Stimulated activated CD4-positive, alpha-beta T cell treated with anti-CD3 and anti-CD28 coated beads, Interleukin-2, amount 100 ng/mL, for 48 hours (primary cell): Measurements from ENCODE around the gene SAMD11.
"Not testable (repeated sequence)": the region's sequence is repeated elsewhere in the genome, so short reads cannot be mapped to it uniquely, and the experiment has no call there.

Source experiments
- DNase-seq, 2 donors: peaks; one replicate each; pipeline ENCODE4 v3.0.0-alpha.2; 2020

Gene SAMD11

GRCh38 chr1:946811-947210 is 23.1 kb downstream of the SAMD11 start:
- not testable (repeated sequence) for DNase-seq

DNA sequence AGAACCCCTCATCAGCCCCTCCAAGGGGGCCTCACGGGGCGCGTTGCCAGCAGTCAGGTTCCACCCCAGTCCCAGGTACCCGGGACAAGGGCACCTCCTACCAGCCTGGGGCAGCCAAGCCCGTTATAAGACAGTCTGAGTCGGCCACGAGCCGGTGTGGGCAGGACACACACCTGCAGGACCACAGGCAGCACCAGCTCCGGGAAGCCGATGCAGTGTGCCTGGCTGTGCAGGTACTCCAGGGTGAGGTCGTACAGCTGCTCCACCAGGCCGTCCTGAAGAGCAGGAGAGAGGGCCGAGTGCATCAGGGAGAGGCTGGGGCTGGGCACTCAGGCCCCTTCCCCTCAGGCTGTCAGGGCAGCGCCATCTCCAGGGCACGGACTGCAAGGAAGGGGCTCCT is 24.2 kb downstream of the SAMD11 start:
- no peak for DNase-seq

DNA sequence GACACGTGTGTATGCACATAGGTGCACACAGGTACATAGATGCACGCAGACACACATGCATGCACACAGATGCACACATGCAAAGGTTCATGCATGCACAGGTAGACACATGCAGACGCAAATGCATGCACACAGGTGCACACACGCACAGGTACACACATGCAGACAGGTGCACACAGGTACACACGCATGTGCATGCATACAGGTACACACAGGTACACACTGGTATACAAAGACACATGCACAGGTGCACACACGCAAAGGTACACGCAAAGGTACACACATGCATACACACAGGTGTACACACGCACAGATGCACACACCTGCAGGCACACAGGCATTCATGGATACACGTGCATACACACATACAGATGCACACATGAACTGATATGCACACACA is 26.5 kb downstream of the SAMD11 start:
- no peak for DNase-seq

DNA sequence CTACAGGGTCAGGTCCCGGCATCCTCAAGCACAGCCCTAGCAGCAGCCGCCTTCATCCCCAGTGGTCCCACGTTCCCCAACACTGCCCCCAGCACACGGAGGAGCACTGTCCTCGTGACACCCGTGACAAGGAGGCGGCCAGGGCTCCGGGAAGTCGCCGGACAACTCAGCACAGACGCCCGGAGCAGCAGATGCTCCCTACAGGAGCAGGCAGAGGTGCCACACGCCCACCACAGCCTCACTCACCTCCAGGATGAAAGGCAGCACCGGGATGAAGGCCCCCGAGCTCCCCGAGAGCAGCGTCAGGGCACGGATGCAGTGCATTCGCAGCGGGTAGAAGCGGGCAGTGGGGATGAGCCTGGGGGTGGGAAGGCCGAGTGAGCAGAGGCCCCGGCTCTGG is 27.2 kb downstream of the SAMD11 start:
- no peak for DNase-seq

DNA sequence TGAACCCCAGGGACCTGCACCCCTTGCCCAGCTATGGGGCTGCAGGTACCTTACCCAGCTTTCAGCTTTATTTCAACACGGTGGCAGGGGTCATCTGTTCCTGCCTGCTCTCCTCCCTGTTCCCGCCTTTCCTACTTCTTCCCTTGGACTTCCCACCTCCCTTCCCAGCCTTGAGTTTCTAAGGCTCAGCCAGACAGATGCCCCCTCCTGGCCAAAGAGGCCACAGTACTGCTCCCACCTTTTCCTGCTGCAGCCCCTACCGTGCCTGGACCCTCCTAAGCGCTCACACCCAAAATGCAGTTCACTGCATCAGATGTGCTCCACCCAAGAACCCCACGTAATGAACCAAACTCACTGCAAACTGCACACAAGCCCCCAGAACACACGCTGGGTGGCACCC is 27.6 kb downstream of the SAMD11 start:
- no peak for DNase-seq

DNA sequence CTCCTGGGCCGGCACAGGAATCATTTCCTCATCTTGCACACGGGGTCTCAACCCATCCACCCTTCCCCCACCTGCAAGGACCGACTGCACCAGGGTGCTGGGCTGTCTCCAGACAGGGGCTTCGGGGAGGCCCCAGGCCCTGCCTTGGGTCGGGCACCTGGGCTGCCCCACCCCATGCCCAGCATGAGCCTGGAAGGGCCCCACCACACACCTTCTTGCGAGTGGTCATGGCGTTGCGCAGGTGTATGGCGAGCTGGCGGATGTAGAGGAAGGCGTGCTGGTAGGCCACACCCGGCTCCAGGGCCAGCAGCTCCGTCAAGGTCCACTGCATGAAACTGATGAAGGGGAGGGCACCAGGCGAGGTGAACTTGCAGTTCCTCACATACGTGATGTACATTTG is 28.5 kb downstream of the SAMD11 start:
- DNase-seq: no peak

- no peak for DNase-seq
Measured at GRCh38 chr1:952603-953002, 28.9 kb downstream of the SAMD11 start.

DNA sequence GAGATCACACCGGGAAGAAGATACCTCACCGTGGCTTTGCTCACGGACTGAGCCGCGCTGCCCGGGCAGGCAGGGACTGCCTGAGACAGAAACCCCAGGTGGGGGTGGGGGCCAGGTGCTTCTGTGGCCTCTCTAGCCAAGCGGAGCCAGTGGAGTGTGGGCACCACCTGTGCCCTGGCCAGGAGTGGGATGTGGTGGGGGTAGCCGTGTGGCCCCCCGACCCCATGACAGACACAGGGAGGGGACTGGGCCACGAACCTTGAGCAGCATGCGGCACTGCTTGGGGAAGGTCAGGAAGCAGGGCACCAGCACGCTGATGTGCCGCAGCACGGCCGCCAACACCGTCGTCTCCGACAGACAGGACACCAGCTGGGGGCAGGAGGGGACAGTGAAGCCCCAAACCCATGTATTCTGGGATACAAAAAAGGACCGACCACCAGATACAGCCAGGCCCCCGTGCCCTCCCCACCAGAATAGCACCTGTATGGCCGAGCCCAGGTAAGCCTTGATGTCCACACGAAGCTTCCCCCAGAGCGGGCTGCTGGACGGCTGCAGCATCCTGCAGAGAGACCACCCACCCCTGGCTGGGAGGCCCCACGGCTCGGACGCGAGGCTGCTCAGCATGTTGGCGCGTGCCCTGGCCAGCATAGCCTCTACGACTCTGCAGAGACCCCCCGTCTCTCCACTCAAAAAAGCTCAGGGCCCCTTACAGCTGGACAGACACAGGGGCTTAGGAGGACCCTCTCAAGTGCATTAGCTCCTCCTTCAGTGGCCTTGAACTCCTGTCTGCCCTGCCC is 30.0 kb downstream of the SAMD11 start:
- DNase-seq: no peak

GRCh38 chr1:954927-955326 is 31.2 kb downstream of the SAMD11 start:
- DNase-seq: no peak

GRCh38 chr1:955474-955873 is 31.8 kb downstream of the SAMD11 start:
- DNase-seq: no peak

DNA sequence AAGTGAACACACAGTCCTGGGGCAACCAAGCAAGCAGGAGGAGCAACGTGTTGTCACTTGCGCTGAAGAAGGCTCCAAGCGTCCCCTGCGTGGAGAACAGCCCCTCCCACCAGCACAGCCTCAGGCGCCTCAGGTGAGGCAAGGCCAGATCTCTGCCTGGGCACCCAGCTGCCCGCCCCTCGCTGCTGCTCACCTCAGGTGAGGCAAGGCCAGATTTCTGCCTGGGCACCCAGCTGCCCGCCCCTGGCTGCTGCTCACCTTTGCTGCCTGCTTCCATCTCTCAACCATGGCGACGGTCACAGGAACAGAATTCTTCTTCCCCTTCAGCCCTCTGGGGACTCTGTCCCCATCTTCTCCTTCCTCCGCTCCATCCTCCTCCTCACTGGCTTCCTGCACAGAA is 32.9 kb downstream of the SAMD11 start:
- no peak for DNase-seq

GRCh38 chr1:958823-959730 is 35.4 kb downstream of the SAMD11 start, which contains the start of gene NOC2L:
NOC2L (minus strand) TSS chr1:959256; CDS start chr1:959240, 16 bp downstream.
- peak; percentile 99 to 100 for DNase-seq

DNA sequence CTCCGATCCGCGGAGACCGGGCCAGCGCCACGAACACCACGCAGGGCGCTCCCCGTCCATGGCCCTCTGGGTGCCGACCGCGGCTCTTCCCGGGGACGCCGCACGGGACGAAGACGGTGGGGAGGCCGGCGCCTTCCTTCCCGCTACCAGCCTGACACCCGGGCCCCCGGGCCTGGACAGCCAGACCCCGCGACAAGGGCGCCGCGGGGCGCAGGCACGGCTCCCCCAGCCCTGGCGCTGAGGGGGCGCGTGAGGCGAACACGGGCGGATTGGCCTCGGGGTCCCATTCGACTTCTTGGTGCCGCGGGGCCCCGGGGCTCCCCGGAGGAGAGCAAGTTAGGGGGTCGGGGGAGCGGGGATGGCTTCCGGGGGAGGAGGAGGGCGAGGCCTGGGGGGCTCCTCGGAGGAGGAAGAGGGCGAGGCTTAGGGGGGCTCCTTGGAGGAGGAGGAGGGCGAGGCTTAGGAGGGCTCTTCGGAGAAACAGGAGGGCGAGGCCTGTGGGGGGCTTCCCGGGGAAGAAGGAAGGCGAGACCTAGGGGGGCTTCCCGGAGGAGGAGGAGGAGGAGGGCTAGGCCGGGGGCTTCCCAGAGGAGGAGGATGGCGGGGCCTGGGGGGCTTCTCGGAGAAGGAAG is 36.1 kb downstream of the SAMD11 start:
- no peak for DNase-seq

DNA sequence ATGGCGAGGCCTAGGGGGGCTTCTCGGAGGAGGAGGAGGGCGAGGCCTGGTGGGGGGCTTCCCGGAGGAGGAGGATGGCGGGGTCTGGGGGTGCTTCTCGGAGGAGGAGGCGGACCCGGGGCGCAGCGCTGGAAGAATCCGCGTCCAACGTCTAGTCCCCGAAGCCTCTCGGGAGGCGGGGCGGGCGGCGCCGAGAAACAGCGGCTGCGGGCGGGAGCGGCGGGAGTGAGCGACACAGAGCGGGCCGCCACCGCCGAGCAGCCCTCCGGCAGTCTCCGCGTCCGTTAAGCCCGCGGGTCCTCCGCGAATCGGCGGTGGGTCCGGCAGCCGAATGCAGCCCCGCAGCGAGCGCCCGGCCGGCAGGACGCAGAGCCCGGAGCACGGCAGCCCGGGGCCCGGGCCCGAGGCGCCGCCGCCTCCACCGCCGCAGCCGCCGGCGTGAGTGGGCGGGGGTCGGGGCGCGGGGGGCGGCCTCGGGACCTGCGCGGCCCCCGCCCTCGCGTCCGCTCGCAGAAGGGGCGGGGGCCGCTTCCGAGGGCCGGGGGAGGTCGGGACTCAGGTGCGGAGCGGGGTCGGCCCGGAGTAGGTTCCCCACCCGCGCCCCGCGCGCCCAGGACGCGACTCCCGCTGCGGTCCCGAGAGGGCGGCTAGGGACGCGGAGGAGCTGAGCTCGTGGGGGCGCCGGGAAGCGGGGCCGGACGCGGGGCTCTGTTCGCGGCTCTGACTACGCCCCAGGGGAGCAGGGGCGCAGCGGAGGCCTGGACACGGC is 36.8 kb downstream of the SAMD11 start, which contains the start of gene KLHL17:
Gene KLHL17, plus strand, starts transcription at position 222 of the 769 bp plus-strand sequence. Its CDS starts 110 bp downstream, at position 332.
- peak; percentile 79 to 85 for DNase-seq

GRCh38 chr1:961132-961669 is 37.5 kb downstream of the SAMD11 start:
- no peak for DNase-seq

- no peak for DNase-seq
Measured at GRCh38 chr1:962381-963300, 38.9 kb downstream of the SAMD11 start.

DNA sequence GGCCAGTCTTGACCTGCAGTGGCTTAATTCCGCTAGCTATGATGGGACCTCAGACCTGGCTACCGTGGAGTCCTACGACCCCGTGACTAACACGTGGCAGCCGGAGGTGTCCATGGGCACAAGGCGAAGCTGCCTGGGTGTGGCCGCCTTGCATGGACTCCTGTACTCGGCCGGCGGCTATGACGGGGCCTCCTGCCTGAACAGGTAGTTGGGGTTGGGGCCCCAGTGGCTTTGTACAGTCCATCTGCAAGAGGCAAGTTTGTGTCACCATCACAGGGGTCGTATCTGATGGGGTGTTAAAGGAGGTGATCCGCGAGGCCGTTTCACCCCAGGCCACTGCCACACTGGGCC is 39.6 kb downstream of the SAMD11 start:
- no peak for DNase-seq

DNA sequence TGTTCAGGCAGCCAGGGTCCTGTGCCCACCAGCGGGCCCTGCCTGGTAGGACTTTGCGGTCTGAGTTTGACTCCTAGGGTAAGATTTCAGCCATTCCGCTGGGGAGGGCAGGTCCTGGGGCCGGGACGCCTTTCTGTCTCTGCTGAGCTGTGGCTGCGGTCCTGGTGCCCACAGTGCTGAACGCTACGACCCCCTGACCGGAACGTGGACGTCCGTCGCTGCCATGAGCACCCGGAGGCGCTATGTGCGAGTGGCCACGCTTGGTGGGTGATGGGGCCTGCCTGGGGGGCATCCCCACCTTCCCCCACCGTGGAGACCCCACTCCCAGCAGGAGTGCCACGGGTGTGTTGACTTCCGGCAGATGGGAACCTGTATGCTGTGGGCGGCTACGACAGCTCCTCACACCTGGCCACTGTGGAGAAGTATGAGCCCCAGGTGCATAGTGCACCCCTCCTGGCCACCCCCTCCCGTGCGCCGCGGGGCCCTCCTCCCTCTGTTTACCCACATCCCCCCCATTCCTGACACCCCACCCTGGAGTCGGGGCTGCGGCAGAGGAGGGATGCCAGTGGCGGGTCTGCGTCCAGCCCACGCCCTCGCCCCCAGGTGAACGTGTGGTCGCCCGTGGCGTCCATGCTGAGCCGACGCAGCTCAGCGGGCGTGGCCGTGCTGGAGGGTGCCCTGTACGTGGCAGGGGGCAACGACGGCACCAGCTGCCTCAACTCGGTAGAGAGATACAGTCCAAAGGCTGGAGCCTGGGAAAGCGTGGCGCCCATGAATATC is 40.2 kb downstream of the SAMD11 start:
- no peak for DNase-seq

DNA sequence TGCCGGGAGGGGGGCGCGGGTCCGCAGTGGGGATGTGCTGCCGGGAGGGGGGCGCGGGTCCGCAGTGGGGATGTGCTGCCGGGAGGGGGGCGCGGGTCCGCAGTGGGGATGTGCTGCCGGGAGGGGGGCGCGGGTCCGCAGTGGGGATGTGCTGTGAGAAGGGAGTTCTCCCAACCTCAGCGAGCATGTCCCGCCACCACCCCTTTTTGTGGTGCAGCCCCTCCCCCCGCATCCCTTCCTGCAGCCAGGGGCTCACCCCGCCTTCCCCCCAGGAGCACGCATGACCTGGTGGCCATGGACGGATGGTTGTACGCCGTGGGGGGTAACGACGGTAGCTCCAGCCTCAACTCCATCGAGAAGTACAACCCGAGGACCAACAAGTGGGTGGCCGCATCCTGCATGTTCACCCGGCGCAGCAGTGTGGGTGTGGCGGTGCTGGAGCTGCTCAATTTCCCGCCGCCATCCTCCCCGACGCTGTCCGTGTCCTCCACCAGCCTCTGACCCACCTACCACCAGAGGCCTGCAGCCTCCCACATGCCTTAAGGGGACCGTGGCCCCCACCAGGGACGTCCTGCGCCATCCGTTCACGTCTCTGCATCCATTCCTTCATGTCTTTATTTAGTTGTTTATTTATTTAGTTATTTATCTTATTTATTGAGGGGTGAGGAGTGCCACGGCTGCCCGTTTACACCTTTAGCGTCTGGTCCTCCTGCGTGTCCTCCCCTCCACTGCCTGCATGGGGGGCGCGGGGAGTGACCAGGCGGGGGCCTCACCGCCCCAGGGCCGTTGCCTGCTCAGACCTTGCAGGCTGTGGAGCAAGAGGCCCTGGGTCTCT is 41.2 kb downstream of the SAMD11 start:
- no peak for DNase-seq
